GM23338 (cell line): ENCODE results near the gene FDXR. TPM values are rescaled to one million over a fixed set of nuclear protein-coding genes. Genes with fewer than 3 reads are reported as not detected.

Source experiments
- ATAC-seq: fragments of 200-7000 bp; cut with Tn5 transposase; 3 replicates; pipeline ENCODE4 v1.9.1; 2020
- DNase-seq: peaks from one replicate; pipeline ENCODE4 v3.0.0-alpha.2; 2015; ENCODE audit warnings: low spot score
- H2AFZ ChIP-seq: fragments of 200-600 bp; sonication (generic); 2 replicates; pipeline ENCODE4 v1.8.0; 2016; ENCODE audit warnings: antibody characterized with exemption, mild to moderate bottlenecking, moderate library complexity
- H3F3A ChIP-seq: fragments of 200-600 bp; sonication (generic); replicated peaks from 2 replicates; pipeline ENCODE4 v1.8.0; 2017; ENCODE audit warnings: antibody characterized with exemption, mixed run types, low read depth
- H3K27ac ChIP-seq: fragments of 200-600 bp; sonication (generic); 2 replicates; pipeline ENCODE4 v1.6.1; 2016; ENCODE audit warnings: low read depth
- H3K27me3 ChIP-seq: fragments of 200-600 bp; sonication (generic); 2 replicates; pipeline ENCODE4 v1.8.0; 2016; ENCODE audit warnings: mild to moderate bottlenecking, mixed run types, moderate library complexity; ENCODE audit not compliant: insufficient read depth
- H3K36me3 ChIP-seq: fragments of 200-600 bp; sonication (generic); 2 replicates; pipeline ENCODE4 v1.8.0; 2016; ENCODE audit warnings: mild to moderate bottlenecking; ENCODE audit not compliant: insufficient read depth
- H3K4me1 ChIP-seq: fragments of 200-600 bp; sonication (generic); 2 replicates; pipeline ENCODE4 v1.8.0; 2016; ENCODE audit warnings: mild to moderate bottlenecking, moderate library complexity; ENCODE audit not compliant: insufficient read depth
- H3K4me2 ChIP-seq: fragments of 200-600 bp; sonication (generic); 2 replicates; pipeline ENCODE4 v1.7.1; 2017; ENCODE audit warnings: mixed run types
- H3K4me3 ChIP-seq: fragments of 200-600 bp; sonication (generic); 2 replicates; pipeline ENCODE4 v1.6.1; 2016; ENCODE audit warnings: mixed run types
- H3K79me2 ChIP-seq: fragments of 200-600 bp; sonication (generic); replicated peaks from 2 replicates; pipeline ENCODE4 v1.8.0; 2017; ENCODE audit warnings: mild to moderate bottlenecking; ENCODE audit not compliant: insufficient read depth
- H3K9me2 ChIP-seq: fragments of 200-600 bp; sonication (generic); 2 replicates; pipeline ENCODE4 v1.8.0; 2017; ENCODE audit not compliant: insufficient read depth
- H4K20me1 ChIP-seq: fragments of 200-600 bp; sonication (generic); replicated peaks from 2 replicates; pipeline ENCODE4 v1.8.0; 2017; ENCODE audit warnings: mild to moderate bottlenecking; ENCODE audit not compliant: insufficient read depth
- H3K27ac Mint-ChIP-seq: 2 replicates; pipeline ENCODE4 v1.8.0; 2020; ENCODE audit warnings: inconsistent platforms, mild to moderate bottlenecking, moderate library complexity, mixed read lengths
- H3K27me3 Mint-ChIP-seq: 3 replicates; pipeline ENCODE4 v1.8.0; 2022; ENCODE audit warnings: low read depth, mild to moderate bottlenecking, moderate library complexity, mixed read lengths, inconsistent platforms; ENCODE audit not compliant: insufficient read depth, poor library complexity
- H3K36me3 Mint-ChIP-seq: 3 replicates; pipeline ENCODE4 v1.8.0; 2021; ENCODE audit warnings: low read depth, mild to moderate bottlenecking, inconsistent platforms, moderate library complexity, mixed read lengths
- H3K4me1 Mint-ChIP-seq: 3 replicates; pipeline ENCODE4 v1.8.0; 2020; ENCODE audit warnings: mild to moderate bottlenecking, inconsistent platforms, mixed read lengths
- H3K4me3 Mint-ChIP-seq: 3 replicates; pipeline ENCODE4 v1.8.0; 2021; ENCODE audit warnings: moderate library complexity, mild to moderate bottlenecking, inconsistent platforms, mixed read lengths
- H3K9me3 Mint-ChIP-seq: 3 replicates; pipeline ENCODE4 v1.8.0; 2020; ENCODE audit warnings: moderate library complexity, mild to moderate bottlenecking, inconsistent platforms, mixed read lengths
- CREB1 ChIP-seq: fragments of 250-450 bp; sonication (Bioruptor Pico); IDR thresholded peaks from 2 replicates; pipeline ENCODE4 v1.5.0; 2020; ENCODE audit warnings: low read depth, mild to moderate bottlenecking, moderate library complexity
- CTCF ChIP-seq, 2 experiments: fragments of 200-600 bp in 1 of 2; sonication (generic) in 1 of 2; conservative IDR thresholded peaks; 2 replicates each; pipeline versions ENCODE4 v1.5.1 to v1.6.1; 2016 to 2017; ENCODE audit warnings: antibody characterized with exemption in 2 of 2, low read depth in 2 of 2, mild to moderate bottlenecking in 2 of 2, moderate library complexity in 1 of 2
- ETS1 ChIP-seq: IDR thresholded peaks from 2 replicates; pipeline ENCODE4 v1.6.1; 2016; ENCODE audit warnings: antibody characterized with exemption
- EZH2 ChIP-seq: fragments of 200-600 bp; sonication (generic); IDR thresholded peaks from one replicate; pipeline ENCODE4 v1.8.0; 2017; ENCODE audit warnings: antibody characterized with exemption, mild to moderate bottlenecking, low read depth; ENCODE audit not compliant: unreplicated experiment
- EZH2phosphoT487 ChIP-seq: fragments of 200-600 bp; sonication (generic); IDR thresholded peaks from one replicate; pipeline ENCODE4 v1.8.1; 2018; ENCODE audit warnings: antibody characterized with exemption; ENCODE audit not compliant: unreplicated experiment
- JUNB ChIP-seq: IDR thresholded peaks from one replicate; pipeline ENCODE4 v1.6.1; 2016; ENCODE audit warnings: antibody characterized with exemption; ENCODE audit not compliant: unreplicated experiment
- NANOG ChIP-seq: IDR thresholded peaks from 2 replicates; pipeline ENCODE4 v1.6.1; 2016; ENCODE audit warnings: antibody characterized with exemption, borderline replicate concordance
- POLR2AphosphoS5 ChIP-seq: IDR thresholded peaks from 2 replicates; pipeline ENCODE4 v1.6.1; 2016; ENCODE audit warnings: antibody characterized with exemption, low read depth
- REST ChIP-seq: IDR thresholded peaks from one replicate; pipeline ENCODE4 v1.6.1; 2018; ENCODE audit warnings: antibody characterized with exemption; ENCODE audit not compliant: unreplicated experiment
- ZNF114 ChIP-seq: fragments of 250-450 bp; sonication (Bioruptor Pico); IDR thresholded peaks from 2 replicates; pipeline ENCODE4 v1.5.0; 2020; ENCODE audit warnings: mild to moderate bottlenecking, moderate library complexity
- ZNF331 ChIP-seq: fragments of 250-450 bp; sonication (Bioruptor Pico); IDR thresholded peaks from 2 replicates; pipeline ENCODE4 v1.5.0; 2020; ENCODE audit warnings: low read depth, mild to moderate bottlenecking, moderate library complexity
- polyA plus RNA-seq: library from polyadenylated mRNA; unstranded; fragments of >200 nt; fragmentation: Nextera tagmentation; extraction: Ambion mirVana; gene quantifications from 2 replicates; pipeline ENCODE4 v1.2.1, GENCODE V29; 2016
- total RNA-seq: library from RNA; depleted of rRNA; stranded (reverse); fragments of >200 nt; shearing (Covaris generic); gene quantifications from 2 replicates; pipeline ENCODE4 v1.2.3, GENCODE V29; 2014

Gene FDXR
- total and polyA plus RNA-seq, 2 experiments from 2014 or later, result 21.7 to 33.1 TPM

- H3K4me3 Mint-ChIP-seq, result no peak overlapping the region
- Histone ChIP-seq H3K4me3 (no peak overlapping the region), H3K9me2 (no peaks in the 10 kb centered on the region), H3K27me3 (no peaks in the 10 kb centered on the region), H3K79me2 (no peaks in the 10 kb centered on the region), H3K27ac (no peak overlapping the region), H3K36me3 (no peaks in the 10 kb centered on the region), H3K4me2 (no peak overlapping the region), H2AFZ (no peak overlapping the region), H4K20me1 (peaks cover 11% of the 10 kb centered on the region), H3K4me1 (no peaks in the 10 kb centered on the region), H3F3A (no peaks in the 10 kb centered on the region)
- 0 out of 3 replicates have a peak, but pooled peaks cover 3% of the 10 kb centered on the region for H3K36me3 Mint-ChIP-seq
- H3K27ac Mint-ChIP-seq, result no peak overlapping the region
- no peak for TF ChIP-seq EZH2phosphoT487
- TF ChIP-seq ZNF331 (CRISPR knock-in tag), result no peak
- no peak for TF ChIP-seq CTCF (conservative IDR thresholded peaks at IDR 0.05; ENCODE audit: low read depth in 2 of 2)
- no peak for TF ChIP-seq JUNB
- TF ChIP-seq ZNF114 (CRISPR knock-in tag), result no peak
- no peak for TF ChIP-seq EZH2
- TF ChIP-seq CREB1 (CRISPR knock-in tag), result no peak
- no peak for TF ChIP-seq NANOG
- no peak for TF ChIP-seq ETS1
- no peak for TF ChIP-seq POLR2AphosphoS5
- H3K4me1 Mint-ChIP-seq, result peaks cover 4% of the 10 kb centered on the region
- no peaks in the 10 kb centered on the region for H3K9me3 Mint-ChIP-seq
- DNase-seq (no peak), ATAC-seq (no peak)
- H3K27me3 Mint-ChIP-seq, result peaks cover 21% of the 10 kb centered on the region
Observed at GRCh38 chr17:74819801-74820436, 52.9 kb downstream of the FDXR start.

- Mint-ChIP-seq H3K4me3 (no peak overlapping the region), H3K36me3 (0 out of 3 replicates have a peak, but pooled peaks cover 3% of the 10 kb centered on the region), H3K27ac (no peak overlapping the region), H3K4me1 (peaks cover 4% of the 10 kb centered on the region), H3K27me3 (peaks cover 22% of the 10 kb centered on the region), H3K9me3 (no peaks in the 10 kb centered on the region)
- Histone ChIP-seq H3K4me2 (no peak overlapping the region), H3K79me2 (no peaks in the 10 kb centered on the region), H2AFZ (no peak overlapping the region), H3K27me3 (no peaks in the 10 kb centered on the region), H3K4me3 (no peak overlapping the region), H3K4me1 (no peaks in the 10 kb centered on the region), H4K20me1 (peaks cover 13% of the 10 kb centered on the region), H3K27ac (no peak overlapping the region), H3K36me3 (no peaks in the 10 kb centered on the region), H3K9me2 (no peaks in the 10 kb centered on the region), H3F3A (no peaks in the 10 kb centered on the region)
- ATAC-seq (peak; percentile 33; the same call in 2 of the 3 replicates), DNase-seq (peak; percentile 23)
- no peak for TF ChIP-seq JUNB
- no peak for TF ChIP-seq POLR2AphosphoS5
- TF ChIP-seq ETS1, result no peak
- no peak for TF ChIP-seq REST
- no peak for TF ChIP-seq CTCF (conservative IDR thresholded peaks at IDR 0.05; ENCODE audit: low read depth in 2 of 2)
- no peak for TF ChIP-seq ZNF331 (CRISPR knock-in tag)
- no peak for TF ChIP-seq EZH2phosphoT487
Observed at GRCh38 chr17:74818291-74818938, 54.4 kb downstream of the FDXR start.
